Neutrophil (primary cell): ENCODE data around the gene DNAAF5.

Experiments
- H3K27ac ChIP-seq: fragments of 200-600 bp; sonication (generic); 2 replicates; pipeline ENCODE4 v1.5.1; 2016; ENCODE audit warnings: mild to moderate bottlenecking, moderate library complexity
- H3K27me3 ChIP-seq: fragments of 200-600 bp; sonication (generic); 2 replicates; pipeline ENCODE4 v1.6.0; 2016; ENCODE audit warnings: mild to moderate bottlenecking
- H3K36me3 ChIP-seq: fragments of 200-600 bp; sonication (generic); 2 replicates; pipeline ENCODE4 v1.5.1; 2017
- H3K4me1 ChIP-seq, 2 experiments: fragments of 200-600 bp in 1 of 2; sonication (generic) in 1 of 2; 1 replicate in 1 of 2; 2 replicates in 1 of 2; pipeline versions ENCODE4 v1.5.1 to v1.6.1; 2013 to 2016; ENCODE audit warnings: low read depth in 1 of 2, low read length in 1 of 2, mild to moderate bottlenecking in 1 of 2, moderate library complexity in 1 of 2; ENCODE audit not compliant: control insufficient read depth in 1 of 2, insufficient read depth in 1 of 2
- H3K4me3 ChIP-seq, 2 experiments: fragments of 200-600 bp in 1 of 2; sonication (generic) in 1 of 2; 1 replicate in 1 of 2; 2 replicates in 1 of 2; pipeline ENCODE4 v1.5.1; 2013 to 2016; ENCODE audit warnings: low read depth in 1 of 2, low read length in 1 of 2, mild to moderate bottlenecking in 1 of 2, moderate library complexity in 1 of 2
- H3K9me3 ChIP-seq: fragments of 200-600 bp; sonication (generic); 2 replicates; pipeline ENCODE4 v1.5.1; 2016
- TF ChIP-seq, protein P1 (sequence below): fragments of 200-600 bp; sonication (generic); IDR thresholded peaks from 2 replicates; pipeline ENCODE4 v1.5.1; 2016; ENCODE audit warnings: antibody characterized with exemption

The DNAAF5 gene

DNA sequence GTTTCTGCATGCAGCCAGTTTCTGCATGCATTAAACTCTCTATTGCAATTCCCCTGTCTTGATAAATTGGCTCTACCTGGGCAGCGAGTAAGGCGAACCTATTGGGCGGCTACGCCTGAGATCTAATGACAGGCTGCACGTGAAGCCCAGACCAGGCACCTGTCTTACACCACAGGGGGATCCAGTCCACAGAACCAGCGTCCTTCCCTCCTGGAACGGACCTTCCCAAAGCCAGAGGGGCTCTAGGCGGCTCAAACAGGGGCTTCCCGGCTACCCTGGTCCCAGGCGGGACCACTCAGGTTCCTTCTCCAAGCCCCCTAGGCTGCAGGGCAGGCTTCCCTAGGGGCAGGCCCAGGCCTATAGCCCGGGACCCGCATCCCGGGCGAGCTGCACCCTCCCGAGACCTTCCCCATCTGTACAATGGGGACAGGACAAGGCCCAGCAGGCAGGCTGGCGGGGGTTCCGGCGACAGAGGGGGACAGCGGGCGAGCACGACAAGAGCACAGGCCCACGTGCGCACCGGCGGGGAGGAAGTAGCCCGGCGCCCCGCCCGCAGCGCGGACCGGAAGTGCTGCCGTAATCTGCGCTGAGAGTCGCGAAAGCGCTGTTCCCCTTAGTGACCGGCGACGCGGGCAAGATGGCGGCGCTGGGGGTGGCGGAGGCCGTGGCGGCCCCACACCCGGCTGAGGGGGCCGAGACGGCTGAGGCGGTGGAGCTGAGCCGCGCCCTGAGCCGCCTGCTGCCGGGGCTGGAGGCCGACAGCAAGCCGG, at the start of gene DNAAF5:
DNAAF5 (plus strand) TSS at position 616 of the 770 bp plus-strand sequence; CDS start at position 638, 22 bp downstream.
- H3K27me3 ChIP-seq, result peaks cover 4% of the 10 kb centered on the region
- H3K9me3 ChIP-seq, result no peaks in the 10 kb centered on the region
- no peak within 1 kb of the TSS for H3K27ac ChIP-seq
- TF ChIP-seq, protein P1, sequence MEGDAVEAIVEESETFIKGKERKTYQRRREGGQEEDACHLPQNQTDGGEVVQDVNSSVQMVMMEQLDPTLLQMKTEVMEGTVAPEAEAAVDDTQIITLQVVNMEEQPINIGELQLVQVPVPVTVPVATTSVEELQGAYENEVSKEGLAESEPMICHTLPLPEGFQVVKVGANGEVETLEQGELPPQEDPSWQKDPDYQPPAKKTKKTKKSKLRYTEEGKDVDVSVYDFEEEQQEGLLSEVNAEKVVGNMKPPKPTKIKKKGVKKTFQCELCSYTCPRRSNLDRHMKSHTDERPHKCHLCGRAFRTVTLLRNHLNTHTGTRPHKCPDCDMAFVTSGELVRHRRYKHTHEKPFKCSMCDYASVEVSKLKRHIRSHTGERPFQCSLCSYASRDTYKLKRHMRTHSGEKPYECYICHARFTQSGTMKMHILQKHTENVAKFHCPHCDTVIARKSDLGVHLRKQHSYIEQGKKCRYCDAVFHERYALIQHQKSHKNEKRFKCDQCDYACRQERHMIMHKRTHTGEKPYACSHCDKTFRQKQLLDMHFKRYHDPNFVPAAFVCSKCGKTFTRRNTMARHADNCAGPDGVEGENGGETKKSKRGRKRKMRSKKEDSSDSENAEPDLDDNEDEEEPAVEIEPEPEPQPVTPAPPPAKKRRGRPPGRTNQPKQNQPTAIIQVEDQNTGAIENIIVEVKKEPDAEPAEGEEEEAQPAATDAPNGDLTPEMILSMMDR, result no peak
- peaks cover 3 to 14% of the 10 kb centered on the region in 2 experiments for H3K4me1 ChIP-seq
- H3K4me3 ChIP-seq, result peak within 1 kb of the TSS; percentile 63 to 74
- no peaks in the 10 kb centered on the region for H3K36me3 ChIP-seq

- no peaks in the 10 kb centered on the region for H3K27me3 ChIP-seq
- no peaks in the 10 kb centered on the region for H3K9me3 ChIP-seq
- no peaks in the 10 kb centered on the region for H3K4me1 ChIP-seq
- no peak overlapping the region for H3K4me3 ChIP-seq
- no peak overlapping the region for H3K27ac ChIP-seq
- TF ChIP-seq, protein P1, result no peak
- no peaks in the 10 kb centered on the region for H3K36me3 ChIP-seq
These were observed 49.5 kb upstream of the DNAAF5 start for GRCh38 chr7:676972-677385.

DNA sequence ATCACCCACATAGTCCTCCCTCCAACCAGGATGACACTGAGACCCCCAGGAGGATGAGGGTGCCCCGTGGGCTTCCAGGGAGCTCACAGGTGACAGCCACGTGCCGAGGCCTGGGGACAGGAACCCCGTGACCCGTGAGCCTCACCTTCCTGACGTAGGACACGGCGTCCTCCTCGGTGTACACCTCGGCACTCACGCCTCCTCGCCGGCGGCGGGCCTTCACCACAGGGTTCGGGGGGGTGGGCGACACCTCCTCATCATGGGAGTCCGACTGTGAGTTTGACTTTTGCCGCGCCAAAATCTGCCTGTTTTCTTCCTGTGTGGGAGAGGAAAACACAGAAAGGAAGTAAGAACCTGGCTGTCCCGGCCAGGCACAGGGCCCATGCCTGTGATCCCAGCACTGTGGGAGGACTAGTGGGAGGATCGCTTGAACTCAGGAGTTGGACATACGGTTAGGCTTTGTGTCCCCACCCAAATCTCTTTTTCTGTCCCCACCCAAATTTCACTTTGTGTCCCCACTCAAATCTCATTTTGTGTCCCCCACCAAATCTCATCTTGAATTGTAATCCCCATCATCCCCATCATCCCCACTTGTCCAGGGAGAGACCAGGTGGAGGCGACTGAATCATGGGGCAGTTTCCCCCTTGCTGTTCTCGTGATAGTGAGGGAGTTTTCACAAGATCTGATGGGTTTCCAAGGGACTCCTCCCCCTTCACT, 45.9 kb upstream of the DNAAF5 start:
- H3K36me3 ChIP-seq, result no peaks in the 10 kb centered on the region
- H3K27me3 ChIP-seq, result no peaks in the 10 kb centered on the region
- H3K4me3 ChIP-seq, result no peak overlapping the region
- H3K4me1 ChIP-seq, result no peaks in the 10 kb centered on the region
- H3K9me3 ChIP-seq, result peaks cover 3% of the 10 kb centered on the region
- H3K27ac ChIP-seq, result no peak overlapping the region
- TF ChIP-seq, protein P1, result no peak

DNA sequence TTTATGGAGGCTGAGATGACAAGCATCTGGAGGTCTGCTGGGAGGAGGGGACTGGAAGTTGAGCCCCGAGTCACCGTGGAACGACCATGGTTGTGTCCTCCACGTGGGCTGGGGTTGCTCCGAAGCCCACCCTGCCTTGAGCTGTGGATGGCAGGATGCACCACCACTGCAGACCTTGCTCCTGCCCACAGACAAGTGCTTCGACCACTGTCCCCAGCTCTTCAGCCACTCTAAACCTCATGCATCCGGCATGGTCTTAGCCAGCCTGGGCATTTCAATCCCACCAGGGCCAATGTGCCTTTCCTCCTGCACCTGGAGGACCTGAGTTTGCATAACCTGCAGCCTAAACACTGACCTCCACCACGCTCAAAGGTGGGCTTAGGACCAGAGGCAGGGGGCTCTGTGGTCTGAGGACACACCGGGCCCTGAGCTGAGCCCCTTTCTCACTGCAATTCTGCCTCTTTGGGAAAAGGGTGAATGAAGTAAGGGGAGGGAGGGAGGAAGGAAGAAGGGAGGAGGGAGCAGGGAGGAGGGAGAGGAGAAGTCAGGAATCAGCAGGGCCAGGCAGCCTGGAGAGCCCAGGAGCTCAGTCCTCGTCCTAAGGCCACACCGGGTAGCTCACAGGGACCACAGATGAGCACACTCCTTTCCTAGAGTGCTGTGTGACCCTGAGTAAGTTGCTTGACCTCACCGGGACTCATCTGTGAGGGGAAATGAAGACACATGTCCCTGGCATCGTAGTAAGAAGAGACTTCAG, 44.8 kb upstream of the DNAAF5 start:
- H3K27ac ChIP-seq, result no peak overlapping the region
- H3K4me1 ChIP-seq, result no peaks in the 10 kb centered on the region
- no peaks in the 10 kb centered on the region for H3K27me3 ChIP-seq
- H3K4me3 ChIP-seq, result no peak overlapping the region
- peaks cover 3% of the 10 kb centered on the region for H3K9me3 ChIP-seq
- TF ChIP-seq, protein P1, result no peak
- H3K36me3 ChIP-seq, result no peaks in the 10 kb centered on the region

GRCh38 chr7:682810-683209, 43.7 kb upstream of the DNAAF5 start:
- Histone ChIP-seq H3K9me3 (peaks cover 3% of the 10 kb centered on the region), H3K4me1 (no peaks in the 10 kb centered on the region), H3K36me3 (no peaks in the 10 kb centered on the region), H3K27ac (no peak overlapping the region), H3K27me3 (no peaks in the 10 kb centered on the region), H3K4me3 (no peak overlapping the region)
- TF ChIP-seq, protein P1, result no peak
